HG03095 (cell line): ENCODE data around the gene JOSD1.

ENCODE experiments used
- ATAC-seq: cut with Tn5 transposase; IDR thresholded peaks from one replicate; pipeline ENCODE4 v1.9.1; 2021; ENCODE audit warnings: moderate library complexity; ENCODE audit not compliant: unreplicated experiment

JOSD1 gene

DNA sequence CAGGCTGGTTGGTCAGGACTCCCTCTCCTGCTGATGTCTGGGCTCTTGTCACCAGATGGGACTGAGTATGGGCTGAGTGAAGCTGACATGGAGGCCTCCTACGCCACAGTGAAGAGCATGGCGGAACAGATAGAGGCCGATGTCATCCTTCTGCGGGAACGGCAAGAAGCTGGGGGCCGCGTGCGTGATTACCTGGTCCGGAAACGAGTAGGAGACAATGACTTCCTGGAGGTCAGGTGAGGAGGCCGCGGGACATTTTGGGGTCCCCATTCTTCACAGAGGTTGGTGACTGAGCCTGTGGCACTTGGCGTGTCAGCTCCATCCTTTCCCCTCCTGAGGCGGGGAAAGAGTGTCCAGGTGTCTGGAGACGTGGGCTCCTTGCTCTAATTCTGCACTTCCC is 15.1 kb upstream of the JOSD1 start:
- ATAC-seq, result no peak

GRCh38 chr22:38715176-38715764 is 14.5 kb upstream of the JOSD1 start:
- ATAC-seq, result no peak

- no peak for ATAC-seq
Observed at GRCh38 chr22:38713921-38714320, 13.2 kb upstream of the JOSD1 start.

DNA sequence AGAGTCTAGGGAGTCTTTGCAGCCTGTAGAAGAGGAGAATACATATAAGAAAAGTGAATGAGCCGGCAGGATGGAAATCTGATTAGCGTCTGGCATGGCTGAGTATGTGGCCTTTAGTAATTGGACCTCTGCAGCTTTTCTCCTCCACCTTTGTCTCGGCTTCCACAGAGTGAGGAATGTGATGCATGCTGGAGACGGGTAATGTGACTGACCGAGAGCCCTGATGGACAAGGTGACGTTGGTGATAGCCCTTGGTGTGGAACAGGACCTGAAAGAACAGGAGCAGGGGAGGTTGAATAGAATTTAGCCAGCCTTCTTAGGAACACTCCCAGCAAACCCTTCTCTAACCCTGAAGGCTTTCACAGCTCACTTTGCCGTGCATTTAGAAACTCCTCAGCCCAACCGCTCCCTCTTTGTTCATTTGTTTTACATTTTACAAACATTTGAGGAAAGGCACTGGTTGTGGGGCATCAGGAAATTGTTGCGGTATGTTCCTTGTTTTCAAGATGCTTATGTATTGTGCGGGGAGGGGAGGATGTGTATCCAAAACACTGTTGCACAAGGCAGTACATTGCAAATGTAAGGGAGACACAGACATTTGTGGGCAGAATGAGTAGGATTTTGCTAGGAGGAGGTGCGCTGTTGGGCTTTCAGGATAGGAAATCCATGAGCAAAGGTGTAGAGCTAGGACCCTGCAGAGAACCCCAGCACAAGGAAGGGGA is 11.9 kb upstream of the JOSD1 start:
- ATAC-seq, result no peak

- ATAC-seq, result no peak
Observed at GRCh38 chr22:38710866-38711265, 10.1 kb upstream of the JOSD1 start.

- no peak for ATAC-seq
Observed at GRCh38 chr22:38710351-38710750, 9.6 kb upstream of the JOSD1 start.

- no peak for ATAC-seq
Observed at GRCh38 chr22:38709306-38709705, 8.6 kb upstream of the JOSD1 start.

DNA sequence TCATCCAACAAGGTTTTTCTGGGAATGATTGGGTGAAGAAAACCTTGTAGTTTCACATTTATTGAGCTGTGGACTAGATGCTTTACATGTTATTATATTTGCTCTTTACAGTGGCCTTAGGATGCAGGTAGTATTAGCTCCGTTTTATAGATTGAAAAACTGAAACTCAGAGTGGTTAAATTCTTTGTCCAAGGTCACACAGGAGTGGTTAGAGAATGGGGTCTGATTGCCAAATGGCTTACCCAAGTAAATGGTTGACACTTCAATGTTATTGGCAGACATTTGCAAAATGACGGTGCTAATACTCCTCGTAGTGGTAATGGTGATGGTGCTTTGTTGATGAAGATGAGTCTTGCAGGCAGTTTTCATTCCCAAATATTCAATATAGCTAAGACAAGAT is 7.2 kb upstream of the JOSD1 start:
- ATAC-seq, result no peak

DNA sequence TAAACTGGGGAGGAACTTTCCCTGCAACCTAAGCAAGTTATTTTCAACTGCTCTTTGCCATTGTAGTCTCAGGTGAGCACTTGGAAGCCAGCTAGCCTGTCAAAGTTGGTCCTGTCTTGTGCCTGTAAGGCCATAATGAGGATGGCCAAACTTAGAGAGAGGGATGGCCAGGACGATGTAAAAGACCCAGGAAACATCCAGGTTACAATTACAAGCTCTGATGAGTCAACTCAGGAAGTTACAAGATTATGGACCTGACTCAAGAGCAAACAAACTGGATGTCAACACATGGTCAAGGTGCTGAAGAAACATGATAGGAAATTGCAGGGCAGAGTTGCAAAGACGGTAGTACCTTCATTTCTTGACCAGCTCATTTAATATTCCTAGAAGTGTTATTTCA is 6.6 kb upstream of the JOSD1 start:
- ATAC-seq, result no peak

DNA sequence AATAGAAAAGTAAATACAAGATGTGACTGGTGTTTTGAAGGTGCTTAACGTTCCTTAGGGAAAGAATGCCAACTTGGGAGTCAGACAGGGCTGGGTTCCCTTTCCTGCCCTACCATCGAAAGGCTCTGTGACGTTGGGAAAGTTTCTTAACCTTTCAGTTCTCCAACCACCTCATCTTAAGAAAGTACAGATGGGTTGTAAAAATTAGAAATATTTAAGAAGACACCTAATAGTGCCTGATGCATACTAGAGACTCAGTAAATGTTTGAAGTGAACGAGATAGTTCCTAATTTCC is 6.1 kb upstream of the JOSD1 start:
- ATAC-seq, result no peak

DNA sequence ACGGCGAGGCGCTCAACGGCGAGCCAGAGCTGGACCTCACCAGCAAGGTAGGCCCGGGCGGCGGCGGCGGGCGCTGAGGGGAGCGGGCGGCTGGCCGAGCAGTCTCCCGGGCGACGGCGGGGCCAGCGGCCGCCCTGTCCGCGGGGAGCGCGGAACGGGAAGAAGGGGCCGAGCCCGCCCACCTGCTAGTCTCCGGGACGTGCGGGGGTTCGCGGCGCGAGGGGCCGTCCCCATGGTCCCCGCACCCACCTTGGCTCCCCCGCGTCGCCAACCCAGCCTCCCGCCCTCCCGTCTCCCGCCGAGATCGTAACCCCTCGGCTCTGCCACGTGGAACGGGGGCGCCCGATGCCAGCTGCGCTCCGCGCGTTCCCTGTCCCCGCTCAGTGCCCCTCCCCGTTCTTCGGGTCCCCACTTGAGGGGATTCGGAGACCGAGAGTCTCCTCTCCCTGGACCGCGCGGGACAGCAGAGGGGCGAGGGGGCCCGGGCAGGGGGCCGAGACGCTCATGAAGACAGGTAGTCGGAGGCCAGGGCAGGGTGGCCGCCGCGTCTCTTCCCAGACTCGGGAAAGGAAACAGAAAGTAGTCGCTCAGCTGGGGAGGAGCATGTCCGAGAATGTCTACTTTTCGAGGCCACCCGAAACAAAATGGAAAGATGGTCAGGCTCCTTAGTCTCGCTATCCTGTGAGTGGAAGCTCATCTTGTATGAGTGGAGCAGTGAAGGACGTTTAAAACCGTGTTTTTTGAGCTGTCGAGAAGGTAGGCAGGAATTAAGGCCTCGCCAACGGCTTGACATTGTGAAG is 5.6 kb upstream of the JOSD1 start:
- no peak for ATAC-seq

- peak; percentile 63 for ATAC-seq
Observed at GRCh38 chr22:38705235-38706100, 4.7 kb upstream of the JOSD1 start, which contains the start of gene GTPBP1. Gene GTPBP1, plus strand, starts transcription at chr22:38705944. Its CDS starts 12 bp downstream, at chr22:38705956.

DNA sequence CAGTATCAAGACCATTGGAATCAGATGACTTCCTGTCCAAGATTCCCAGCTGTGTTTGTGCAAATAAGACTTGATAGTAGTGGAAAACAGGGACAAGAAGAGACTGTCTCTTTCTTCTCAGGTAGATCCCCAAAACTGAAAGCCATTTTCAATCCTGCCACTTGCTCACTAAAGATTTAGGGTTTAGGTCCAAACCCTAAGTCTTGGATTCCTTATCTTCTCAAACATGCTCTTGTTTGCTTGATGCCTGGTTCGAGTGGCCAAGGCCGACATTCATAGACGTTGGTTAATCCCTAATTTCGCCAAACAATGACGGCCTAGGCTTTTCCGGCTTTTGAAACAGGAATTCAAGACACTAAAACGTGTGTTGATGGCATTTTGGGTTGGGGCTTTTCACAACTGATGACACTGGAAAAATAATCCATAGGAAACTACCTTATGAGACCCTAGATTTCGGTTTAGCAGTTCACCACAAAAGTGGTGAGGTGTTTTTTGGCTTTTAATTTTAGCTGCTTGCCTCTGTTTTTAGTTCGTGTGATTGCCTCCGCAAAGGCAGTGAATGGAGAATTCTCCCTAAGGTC is 4.0 kb upstream of the JOSD1 start:
- no peak for ATAC-seq

GRCh38 chr22:38700270-38700788 is 414 bp downstream of the JOSD1 start:
- ATAC-seq, result no peak

DNA sequence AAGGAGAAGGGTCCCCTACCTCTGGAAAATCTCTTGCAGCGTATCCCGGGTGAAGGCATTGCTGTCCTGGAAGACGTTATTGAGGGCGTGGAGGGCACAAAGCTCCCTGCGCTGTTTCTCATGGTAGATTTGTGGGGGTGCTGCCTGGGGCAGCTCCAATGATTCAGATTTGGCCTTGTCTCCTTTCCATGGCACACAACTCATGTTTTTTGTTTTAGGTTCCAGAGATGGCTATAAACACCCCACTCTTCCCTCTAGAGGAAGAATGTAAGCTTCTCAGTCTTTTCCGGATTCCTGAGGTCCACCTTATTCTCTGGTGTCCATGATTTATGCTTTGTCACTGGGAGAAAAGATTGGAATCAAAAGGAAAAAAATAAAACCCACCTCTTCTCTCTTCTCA is 959 bp downstream of the JOSD1 start:
- ATAC-seq, result no peak

DNA sequence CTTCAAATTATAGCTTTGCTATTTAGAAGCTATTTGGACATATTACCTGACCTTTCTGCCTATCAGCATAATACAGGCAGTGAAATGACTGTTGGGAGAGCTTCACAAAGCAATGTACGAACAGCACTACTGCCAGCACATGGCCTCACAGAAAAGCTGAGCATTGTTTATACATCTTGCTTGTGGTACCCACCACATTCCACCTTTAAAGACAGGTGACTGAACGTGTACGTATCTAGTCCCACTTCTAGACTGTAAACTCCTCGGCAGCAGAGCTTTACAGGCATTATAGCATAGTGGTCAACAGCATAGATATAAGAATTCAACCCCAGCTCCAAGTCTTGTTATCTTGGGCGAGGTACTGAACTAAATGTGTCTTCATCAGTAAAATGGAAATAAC is 1.6 kb downstream of the JOSD1 start:
- ATAC-seq, result no peak

DNA sequence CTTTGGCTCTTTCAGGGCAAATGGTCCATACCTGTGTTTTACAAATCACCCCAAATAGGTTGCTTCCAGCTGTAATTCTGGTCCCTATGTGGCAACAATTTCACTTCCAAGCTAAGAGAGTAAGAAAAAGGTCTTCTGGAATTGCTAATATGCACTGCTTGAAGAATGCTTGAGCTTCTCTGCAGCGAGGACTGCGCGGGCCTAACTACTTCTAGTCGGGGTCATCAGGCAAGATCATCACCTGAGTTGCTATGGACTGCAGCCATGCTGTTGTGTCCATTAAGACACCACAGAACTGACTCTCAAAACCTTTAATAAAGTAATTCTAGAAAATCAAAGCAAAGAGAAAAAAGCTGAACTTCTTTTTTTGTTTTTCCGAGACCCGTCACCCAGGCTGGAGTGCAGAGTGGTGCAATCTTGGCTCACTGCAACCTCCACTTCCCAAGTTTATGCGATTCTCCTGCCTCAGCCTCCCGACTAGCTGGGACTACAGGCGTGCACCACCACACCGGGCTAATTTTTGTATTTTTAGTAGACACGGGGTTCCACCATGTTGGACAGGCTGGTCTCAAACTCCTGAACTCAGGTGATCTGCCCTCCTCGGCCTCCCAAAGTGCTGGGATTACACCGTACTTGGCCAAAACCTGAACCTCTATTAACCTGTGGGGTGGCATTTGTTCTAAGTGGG is 2.2 kb downstream of the JOSD1 start:
- ATAC-seq, result no peak

GRCh38 chr22:38697425-38698089 is 3.2 kb downstream of the JOSD1 start:
- ATAC-seq, result no peak

GRCh38 chr22:38696606-38697424 is 3.9 kb downstream of the JOSD1 start:
- no peak for ATAC-seq
